ENCODE data around the gene HOTAIR.
A peak's percentile ranks its signal among the peaks of the same experiment; 100 is the strongest.

HOTAIR gene

DNA sequence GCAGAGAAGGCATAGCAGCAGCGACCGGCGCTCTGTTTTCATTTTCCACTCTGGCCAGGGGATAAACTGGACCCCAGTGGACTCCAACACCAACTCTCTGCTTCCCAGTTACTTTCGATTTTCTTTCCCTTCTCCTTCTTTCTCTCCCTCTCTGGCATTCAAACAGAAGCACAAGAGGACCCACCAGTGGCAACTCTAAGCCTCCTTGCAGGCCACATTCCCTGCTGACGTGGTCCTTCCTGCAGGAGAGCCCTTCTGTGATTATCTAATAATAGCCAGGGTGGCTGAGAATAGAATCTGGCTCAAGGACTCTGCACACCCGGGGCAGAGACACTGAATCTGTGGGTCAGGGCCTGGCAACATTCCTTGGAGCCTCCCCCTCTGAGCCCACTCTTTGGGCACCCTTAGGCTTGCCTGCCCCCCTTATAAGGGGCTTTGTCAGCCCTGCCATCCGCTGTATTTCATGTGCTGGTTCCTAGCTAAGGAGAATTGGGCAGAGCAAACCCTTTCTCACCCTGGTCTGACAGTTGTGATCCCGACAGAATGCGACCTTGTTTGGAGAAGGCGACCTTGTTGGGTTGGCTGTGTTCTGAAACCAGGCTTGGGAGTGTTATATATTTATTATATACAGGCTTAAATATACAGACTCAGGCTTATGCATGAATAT, 45.3 kb upstream of the HOTAIR start:
- CTCF ChIA-PET: interaction anchor here (4.6 to 6.1 kb wide), 2 partner anchors 12 to 13 kb away, joined by 52 to 56 read pairs; partner anchors contain the start of genes HOXC5 and HOXC8
- no peak for TF ChIP-seq CTCF (IDR thresholded peaks at IDR 0.05; ENCODE audit: control extremely low read depth, extremely low read depth, low read depth, missing control alignments)
- POLR2A ChIA-PET: no interaction called here
- DNase-seq (ENCODE audit: extremely low spot score): no peak

- no peak for DNase-seq (ENCODE audit: extremely low spot score)
- ChIA-PET CTCF (interaction anchor here (6.1 kb wide), 1 partner anchor 14 kb away, joined by 56 read pairs; the partner anchor contains the start of gene HOXC5), POLR2A (no interaction called here)
- TF ChIP-seq CTCF (IDR thresholded peaks at IDR 0.05; ENCODE audit: control extremely low read depth, extremely low read depth, low read depth, missing control alignments): no peak
These were observed 44.5 kb upstream of the HOTAIR start for GRCh38 chr12:54019091-54019811.

- ChIA-PET POLR2A (no interaction called here), CTCF (interaction anchor here (1.8 to 2.2 kb wide), 2 partner anchors 170 to 189 kb away, joined by 10 to 21 read pairs; partner anchors contain the start of gene SMUG1)
- TF ChIP-seq CTCF (IDR thresholded peaks at IDR 0.05; ENCODE audit: control extremely low read depth, extremely low read depth, low read depth, missing control alignments): no peak
- DNase-seq (ENCODE audit: extremely low spot score): no peak
These were observed 43.8 kb upstream of the HOTAIR start for GRCh38 chr12:54018468-54018984.

DNA sequence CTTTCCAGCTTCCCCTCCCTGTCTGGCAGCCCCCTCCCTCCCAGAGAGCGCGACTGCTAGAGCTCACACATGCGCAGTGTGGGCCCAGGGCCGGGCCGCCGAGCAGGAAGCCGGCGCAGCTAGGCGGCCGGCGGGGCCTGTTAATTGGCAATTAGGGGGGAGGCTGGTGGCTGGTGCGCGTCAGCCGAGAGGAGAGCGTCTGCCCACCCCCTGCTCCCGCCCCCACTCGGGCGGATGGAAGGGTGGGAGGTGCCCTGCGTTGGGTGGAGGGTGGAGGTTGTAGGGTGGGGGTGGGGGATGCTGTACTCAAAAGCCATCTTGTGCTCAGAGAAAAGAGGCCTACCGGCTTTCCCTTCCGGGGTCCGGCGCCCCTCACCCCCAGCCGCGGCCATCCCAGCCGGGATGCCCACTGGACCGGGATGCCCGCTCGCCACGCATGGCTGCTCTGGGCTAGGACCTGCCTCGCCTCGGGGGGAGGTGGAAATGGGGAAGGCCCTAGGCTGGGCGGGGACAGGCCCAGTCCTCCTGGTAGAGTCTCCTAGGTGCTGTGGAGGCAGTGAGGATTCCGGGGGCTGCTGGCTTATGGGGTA, 43.2 kb upstream of the HOTAIR start:
- DNase-seq (ENCODE audit: extremely low spot score): peak; percentile 94
- ChIA-PET CTCF (interaction anchor here (0.8 to 4.2 kb wide), 12 partner anchors 11 to 199 kb away, joined by 4 to 26 read pairs (median 8); partner anchors contain the start of genes HOXC10, HOXC5 and SMUG1), POLR2A (interaction anchor here (0.6 kb wide), 1 partner anchor 36 kb away, joined by 3 read pairs; the partner anchor contains the start of gene HOXC4)
- no peak for TF ChIP-seq CTCF (IDR thresholded peaks at IDR 0.05; ENCODE audit: control extremely low read depth, extremely low read depth, low read depth, missing control alignments)

GRCh38 chr12:54017027-54017788, 42.5 kb upstream of the HOTAIR start:
- no peak for TF ChIP-seq CTCF (IDR thresholded peaks at IDR 0.05; ENCODE audit: control extremely low read depth, extremely low read depth, low read depth, missing control alignments)
- no peak for DNase-seq (ENCODE audit: extremely low spot score)
- ChIA-PET CTCF (interaction anchor here (0.8 to 4.2 kb wide), 14 partner anchors 10 to 199 kb away, joined by 3 to 26 read pairs (median 6); partner anchors contain the start of genes HOXC10, HOXC5 and SMUG1), POLR2A (interaction anchor here (0.6 kb wide), 1 partner anchor 37 kb away, joined by 3 read pairs; the partner anchor contains the start of gene HOXC4)
